K562 (cell line): ENCODE data around the gene FSCN2. TPM values are rescaled to one million over a fixed set of nuclear protein-coding genes. Genes with fewer than 3 reads are reported as not detected.

Experiments used
- ATAC-seq: fragments of 200-7000 bp; cut with Tn5 transposase; 3 replicates; pipeline ENCODE4 v1.9.1; 2020; ENCODE audit warnings: moderate library complexity
- BruUV-seq: library from RNA; stranded (reverse); fragments of 400-500 nt; replicated peaks from 2 replicates; lab custom pipeline; 2021; lab: Mats Ljungman, UMichigan
- CTCF ChIA-PET: fragments of 300-600 bp; formaldehyde crosslinking; extraction: SDS; loops from one replicate; lab custom pipeline; 2021; ENCODE audit warnings: low intra/inter-chr PET ratio; lab: Yijun Ruan, JAX
- POLR2A ChIA-PET: fragments of 300-600, 350-650 bp; sonication (Branson Sonifier 250); formaldehyde crosslinking; extraction: SDS; loops from one replicate; lab custom pipeline; 2021; ENCODE audit warnings: antibody characterized with exemption, inconsistent platforms; lab: Yijun Ruan, JAX
- DNase-seq, 4 experiments: peaks; one replicate each; pipeline versions ENCODE4 v3.0.0 to v3.0.0-alpha.2; 2011 to 2018; ENCODE audit warnings: low spot score in 3 of 4, mixed read lengths in 3 of 4; ENCODE audit errors: extremely low read depth in 1 of 4
- FAIRE-seq: peaks from 2 replicates; lab custom pipeline; 2011; peaks lifted over from hg19 to GRCh38; lab: Jason Lieb, UNC
- H2AFZ ChIP-seq: 2 replicates; pipeline ENCODE4 v1.6.0; 2011; ENCODE audit warnings: low read depth, low read length, control low read depth, inconsistent platforms
- H3K27ac ChIP-seq: fragments of 200-600 bp; 3 replicates; pipeline ENCODE4 v1.8.0; 2011; ENCODE audit warnings: low read depth, mild to moderate bottlenecking, control low read depth, inconsistent platforms, low read length, moderate library complexity, mixed read lengths; ENCODE audit errors: extremely low read depth
- H3K27me3 ChIP-seq, 2 experiments: fragments of 300-600 bp in 1 of 2; 2 replicates in 1 of 2; 3 replicates in 1 of 2; pipeline versions ENCODE4 v1.6.0 to v1.8.0; 2011; ENCODE audit warnings: inconsistent platforms in 2 of 2, low read length in 2 of 2, mild to moderate bottlenecking in 1 of 2, mixed read lengths in 1 of 2, moderate library complexity in 1 of 2; ENCODE audit not compliant: control insufficient read depth in 2 of 2, insufficient read depth in 2 of 2
- H3K36me3 ChIP-seq: fragments of 300-600 bp; 3 replicates; pipeline ENCODE4 v1.8.0; 2011; ENCODE audit warnings: mild to moderate bottlenecking, low read length, inconsistent platforms; ENCODE audit not compliant: control insufficient read depth, insufficient read depth
- H3K4me1 ChIP-seq, 2 experiments: fragments of 200-600 bp in 1 of 2; replicated peaks in 1 of 2; 2 replicates in 1 of 2; 3 replicates in 1 of 2; pipeline versions ENCODE4 v1.5.1 to v1.8.0; 2011; ENCODE audit warnings: inconsistent platforms in 2 of 2, low read length in 2 of 2, mild to moderate bottlenecking in 1 of 2, mixed read lengths in 1 of 2, moderate library complexity in 1 of 2; ENCODE audit not compliant: control insufficient read depth in 2 of 2, insufficient read depth in 2 of 2
- H3K4me2 ChIP-seq: 2 replicates; pipeline ENCODE4 v1.6.1; 2011; ENCODE audit warnings: low read length, control low read depth, inconsistent platforms, mixed read lengths; ENCODE audit not compliant: insufficient read depth
- H3K4me3 ChIP-seq: fragments of 200-600 bp; sonication (generic), shearing (Covaris generic); 2 replicates; pipeline ENCODE4 v1.5.1; 2016; ENCODE audit warnings: control low read depth, inconsistent platforms
- H3K79me2 ChIP-seq: fragments of 200-600 bp; 3 replicates; pipeline ENCODE4 v1.8.0; 2011; ENCODE audit warnings: low read length, inconsistent platforms; ENCODE audit not compliant: control insufficient read depth, insufficient read depth
- H3K9ac ChIP-seq, 2 experiments: 2 replicates each; pipeline versions ENCODE4 v1.6.0 to v1.6.1; 2011; ENCODE audit warnings: low read depth in 2 of 2, low read length in 2 of 2, control low read depth in 1 of 2, inconsistent platforms in 1 of 2, mild to moderate bottlenecking in 1 of 2, mixed read lengths in 1 of 2; ENCODE audit not compliant: insufficient read depth in 1 of 2
- H3K9me1 ChIP-seq: one replicate; pipeline ENCODE4 v1.6.0; 2011; ENCODE audit warnings: inconsistent platforms, mild to moderate bottlenecking, low read length, moderate library complexity; ENCODE audit not compliant: control insufficient read depth, insufficient read depth
- H3K9me3 ChIP-seq: replicated peaks from 2 replicates; pipeline ENCODE4 v1.5.1; 2011; ENCODE audit warnings: low read depth, low read length, inconsistent platforms; ENCODE audit not compliant: control insufficient read depth, insufficient read depth
- H4K20me1 ChIP-seq: replicated peaks from 2 replicates; pipeline ENCODE4 v1.6.1; 2011; ENCODE audit warnings: low read length, inconsistent platforms, mixed read lengths; ENCODE audit not compliant: control insufficient read depth, insufficient read depth
- BMI1 ChIP-seq: fragments of 150-350 bp; IDR thresholded peaks from 2 replicates; pipeline ENCODE4 v1.6.1; 2014; ENCODE audit warnings: low read length
- CCNT2 ChIP-seq: IDR thresholded peaks from 2 replicates; pipeline ENCODE4 v1.6.1; 2011; ENCODE audit warnings: borderline replicate concordance, low read depth, mild to moderate bottlenecking, moderate library complexity, mixed read lengths, low read length; ENCODE audit not compliant: insufficient read length; ENCODE audit errors: extremely low read depth
- CHD2 ChIP-seq: IDR thresholded peaks from 2 replicates; pipeline ENCODE4 v1.6.1; 2011; ENCODE audit warnings: low read depth, low read length
- HNRNPL ChIP-seq: fragments of 200-400 bp; formaldehyde crosslinking; IDR thresholded peaks from 2 replicates; pipeline ENCODE4 v1.6.1; 2017; ENCODE audit warnings: low read depth, mild to moderate bottlenecking, low read length
- POLR2A ChIP-seq: fragments of 450-650 bp; conservative IDR thresholded peaks from 2 replicates; pipeline ENCODE4 v1.6.1; 2016
- POLR2G ChIP-seq: fragments of 200-400 bp; formaldehyde crosslinking; IDR thresholded peaks from 2 replicates; pipeline ENCODE4 v1.6.1; 2017; ENCODE audit warnings: low read depth, mild to moderate bottlenecking, antibody characterized with exemption, low read length, moderate library complexity
- RBM34 ChIP-seq: fragments of 200-400 bp; formaldehyde crosslinking; IDR thresholded peaks from 2 replicates; pipeline ENCODE4 v1.6.1; 2018; ENCODE audit warnings: low read length, borderline replicate concordance; ENCODE audit not compliant: insufficient read depth
- TCF7 ChIP-seq: sonication (generic); IDR thresholded peaks from 2 replicates; pipeline ENCODE4 v1.6.1; 2016; ENCODE audit warnings: antibody characterized with exemption, borderline replicate concordance
- ZNF146 ChIP-seq: IDR thresholded peaks from one replicate; pipeline ENCODE4 v1.6.1; 2018; ENCODE audit warnings: missing compliant biosample characterization; ENCODE audit not compliant: unreplicated experiment
- ZSCAN32 ChIP-seq: fragments of 450-650 bp; formaldehyde crosslinking; IDR thresholded peaks from 2 replicates; pipeline ENCODE4 v1.4.0; 2020; ENCODE audit warnings: mild to moderate bottlenecking, moderate library complexity
- WGBS: fragments of 100-300 bp; shearing (Covaris generic); methylation state at CpG from one replicate; pipeline ENCODE4 v1.1.6; 2016; ENCODE audit warnings: low coverage, mixed read lengths; ENCODE audit not compliant: insufficient coverage; ENCODE audit errors: missing lambda C conversion rate; 5-methylcytosine and 5-hydroxymethylcytosine counted together
- in situ Hi-C: fragments of 300-500 bp; cut with MboI; formaldehyde crosslinking; loops from 4 replicates; pipeline ENCODE4 v1.15.0; 2018; ENCODE audit warnings: inconsistent platforms, mixed read lengths
- intact Hi-C: fragments of 100-400 bp; cut with micrococcal nuclease; formaldehyde crosslinking; loops from 2 replicates; pipeline ENCODE4 v1.14.2; 2022
- polyA plus RNA-seq, 8 experiments: library from polyadenylated mRNA; depleted of rRNA in 4 of 8; stranded (reverse) in 5 of 8; unstranded in 3 of 8; fragments of >200 nt; fragmentation: Nextera tagmentation in 2 of 8; fragmentation: Illumina TruSeq in 1 of 8; extraction: Ambion mirVana in 2 of 8; extraction: Trizol in 1 of 8; gene quantifications; 2 replicates each; pipeline versions ENCODE4 v1.2.1 to v1.2.3, GENCODE V29; 2011 to 2014; ENCODE audit warnings: inconsistent platforms in 1 of 8, missing spikeins in 1 of 8
- total RNA-seq, 7 experiments: library from RNA; depleted of rRNA in 6 of 7; stranded (reverse); fragments of >200 nt in 6 of 7; fragmentation: Illumina TruSeq in 2 of 7; extraction: Trizol in 2 of 7; gene quantifications; 2 replicates each; pipeline versions ENCODE4 v1.2.1 to v1.2.3, GENCODE V29; 2011 to 2021; ENCODE audit warnings: low replicate concordance in 1 of 7
- TF ChIP-seq, protein P1 (sequence below), 2 experiments: IDR thresholded peaks; 2 replicates each; pipeline ENCODE4 v1.6.1; 2011; ENCODE audit warnings: borderline replicate concordance in 1 of 2, control low read depth in 1 of 2, low read depth in 1 of 2, low read length in 1 of 2, mild to moderate bottlenecking in 1 of 2, mixed read lengths in 1 of 2, moderate library complexity in 1 of 2; ENCODE audit not compliant: insufficient read depth in 1 of 2, insufficient read length in 1 of 2, poor library complexity in 1 of 2, severe bottlenecking in 1 of 2; ENCODE audit errors: extremely low read depth in 1 of 2
- TF ChIP-seq, protein P2 (sequence below): sonication (generic); formaldehyde crosslinking; IDR thresholded peaks from 2 replicates; pipeline ENCODE4 v1.8.0; 2022; ENCODE audit warnings: missing genetic modification reagents, mild to moderate bottlenecking, moderate library complexity, borderline replicate concordance
- TF ChIP-seq, protein P3 (sequence below): sonication (generic); formaldehyde crosslinking; IDR thresholded peaks from 2 replicates; pipeline ENCODE4 v1.8.0; 2023; ENCODE audit warnings: mild to moderate bottlenecking, missing genetic modification reagents
- TF ChIP-seq, protein P4 (sequence below): fragments of 450-650 bp; IDR thresholded peaks from 2 replicates; pipeline ENCODE4 v1.6.1; 2016; ENCODE audit warnings: missing biosample characterization, missing genetic modification characterization

FSCN2 gene
- total and polyA plus RNA-seq, 9 of the 15 experiments (the other 6 are each of a cell fraction or from before 2014, with no cell fraction given) = 0.08 TPM; not detected in 8

DNA sequence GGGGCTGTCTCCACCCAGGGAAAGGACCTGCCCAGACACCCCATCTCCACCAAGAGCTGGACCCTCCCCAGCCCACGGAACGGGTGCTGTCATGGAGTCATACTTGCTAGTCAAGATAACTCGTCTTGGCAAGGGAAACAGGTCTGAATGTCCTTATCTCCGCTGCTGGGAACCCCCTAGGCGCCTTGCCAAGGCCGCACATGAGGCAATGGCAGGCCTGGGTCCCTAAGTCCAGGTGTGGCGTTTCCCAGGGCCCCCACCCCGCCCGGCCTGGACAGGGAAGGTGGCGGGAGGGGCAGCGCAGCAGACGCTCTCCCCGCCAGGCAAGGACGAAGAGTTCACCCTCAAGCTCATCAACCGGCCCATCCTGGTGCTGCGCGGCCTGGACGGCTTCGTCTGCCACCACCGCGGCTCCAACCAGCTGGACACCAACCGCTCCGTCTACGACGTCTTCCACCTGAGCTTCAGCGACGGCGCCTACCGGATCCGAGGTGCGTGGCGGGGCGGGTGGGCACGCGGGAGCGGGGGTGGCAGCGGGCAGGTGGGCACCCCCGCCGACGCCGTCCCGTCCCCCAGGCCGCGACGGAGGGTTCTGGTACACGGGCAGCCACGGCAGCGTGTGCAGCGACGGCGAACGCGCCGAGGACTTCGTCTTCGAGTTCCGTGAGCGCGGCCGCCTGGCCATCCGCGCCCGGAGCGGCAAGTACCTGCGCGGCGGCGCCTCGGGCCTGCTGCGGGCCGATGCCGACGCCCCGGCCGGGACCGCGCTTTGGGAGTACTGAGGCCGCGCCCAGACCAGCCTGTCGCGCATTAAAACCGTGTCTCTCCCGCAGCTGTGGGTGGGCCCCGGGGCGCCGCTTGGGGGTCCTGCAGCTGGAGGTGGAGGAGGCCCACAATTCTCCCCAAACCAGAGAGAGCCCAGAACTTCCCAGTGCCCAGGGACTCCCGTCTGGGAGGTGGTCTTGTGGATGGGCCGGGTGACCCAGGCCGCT lies 8.4 kb downstream of the FSCN2 start:
- CTCF ChIA-PET = interaction anchor here (0.9 to 1.9 kb wide), 2 partner anchors 281 to 283 kb away, joined by 3 to 11 read pairs; no protein-coding TSS in a partner anchor
- peak; percentile 42 for TF ChIP-seq POLR2A
- TF ChIP-seq, protein P1, sequence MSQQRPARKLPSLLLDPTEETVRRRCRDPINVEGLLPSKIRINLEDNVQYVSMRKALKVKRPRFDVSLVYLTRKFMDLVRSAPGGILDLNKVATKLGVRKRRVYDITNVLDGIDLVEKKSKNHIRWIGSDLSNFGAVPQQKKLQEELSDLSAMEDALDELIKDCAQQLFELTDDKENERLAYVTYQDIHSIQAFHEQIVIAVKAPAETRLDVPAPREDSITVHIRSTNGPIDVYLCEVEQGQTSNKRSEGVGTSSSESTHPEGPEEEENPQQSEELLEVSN (IDR thresholded peaks at IDR 0.05; ENCODE audit: borderline replicate concordance in 1 of 2, extremely low read depth in 1 of 2, insufficient read depth in 1 of 2, insufficient read length in 1 of 2, low read depth in 1 of 2, low read length in 1 of 2, poor library complexity in 1 of 2, severe bottlenecking in 1 of 2) = peak in 1 of 2 experiments; percentile 67
- 0 out of 2 replicates have a peak, but pooled peaks have one; percentile 12 for TF ChIP-seq CHD2
- TF ChIP-seq, protein P2, sequence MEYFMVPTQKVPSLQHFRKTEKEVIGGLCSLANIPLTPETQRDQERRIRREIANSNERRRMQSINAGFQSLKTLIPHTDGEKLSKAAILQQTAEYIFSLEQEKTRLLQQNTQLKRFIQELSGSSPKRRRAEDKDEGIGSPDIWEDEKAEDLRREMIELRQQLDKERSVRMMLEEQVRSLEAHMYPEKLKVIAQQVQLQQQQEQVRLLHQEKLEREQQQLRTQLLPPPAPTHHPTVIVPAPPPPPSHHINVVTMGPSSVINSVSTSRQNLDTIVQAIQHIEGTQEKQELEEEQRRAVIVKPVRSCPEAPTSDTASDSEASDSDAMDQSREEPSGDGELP (CRISPR knock-in tag) = peak; percentile 43; the same call in 1 of the 2 replicates
- TF ChIP-seq, protein P3, sequence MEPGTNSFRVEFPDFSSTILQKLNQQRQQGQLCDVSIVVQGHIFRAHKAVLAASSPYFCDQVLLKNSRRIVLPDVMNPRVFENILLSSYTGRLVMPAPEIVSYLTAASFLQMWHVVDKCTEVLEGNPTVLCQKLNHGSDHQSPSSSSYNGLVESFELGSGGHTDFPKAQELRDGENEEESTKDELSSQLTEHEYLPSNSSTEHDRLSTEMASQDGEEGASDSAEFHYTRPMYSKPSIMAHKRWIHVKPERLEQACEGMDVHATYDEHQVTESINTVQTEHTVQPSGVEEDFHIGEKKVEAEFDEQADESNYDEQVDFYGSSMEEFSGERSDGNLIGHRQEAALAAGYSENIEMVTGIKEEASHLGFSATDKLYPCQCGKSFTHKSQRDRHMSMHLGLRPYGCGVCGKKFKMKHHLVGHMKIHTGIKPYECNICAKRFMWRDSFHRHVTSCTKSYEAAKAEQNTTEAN = no peak
- TF ChIP-seq, protein P4, sequence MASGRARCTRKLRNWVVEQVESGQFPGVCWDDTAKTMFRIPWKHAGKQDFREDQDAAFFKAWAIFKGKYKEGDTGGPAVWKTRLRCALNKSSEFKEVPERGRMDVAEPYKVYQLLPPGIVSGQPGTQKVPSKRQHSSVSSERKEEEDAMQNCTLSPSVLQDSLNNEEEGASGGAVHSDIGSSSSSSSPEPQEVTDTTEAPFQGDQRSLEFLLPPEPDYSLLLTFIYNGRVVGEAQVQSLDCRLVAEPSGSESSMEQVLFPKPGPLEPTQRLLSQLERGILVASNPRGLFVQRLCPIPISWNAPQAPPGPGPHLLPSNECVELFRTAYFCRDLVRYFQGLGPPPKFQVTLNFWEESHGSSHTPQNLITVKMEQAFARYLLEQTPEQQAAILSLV (tag) = no peak
- TF ChIP-seq CCNT2 = no peak
- peak; percentile 49; the same call in 1 of the 2 replicates for TF ChIP-seq HNRNPL
- TF ChIP-seq POLR2G = peak; percentile 76
- TF ChIP-seq TCF7 = no peak
- no peak for TF ChIP-seq RBM34
- no peak for TF ChIP-seq BMI1
- TF ChIP-seq ZNF146 = no peak
- no peak for TF ChIP-seq ZSCAN32 (CRISPR knock-in tag)

More for the DNA sequence above, 8.4 kb downstream of the FSCN2 start:
- Histone ChIP-seq H3K4me1 (peaks cover 0 to 63% of the 10 kb centered on the region in 2 experiments; a peak in 2 of 5 replicates), H3K9ac (peak overlapping the region in 1 of 2 experiments; percentile 5; a peak in 1 of 4 replicates), H3K9me3 (no peaks in the 10 kb centered on the region), H3K36me3 (peaks cover 26% of the 10 kb centered on the region; the same call in 1 of the 3 replicates), H2AFZ (no peak overlapping the region), H3K4me3 (no peak overlapping the region), H4K20me1 (peaks cover 13% of the 10 kb centered on the region; the same call in 1 of the 2 replicates), H3K27me3 (no peaks in the 10 kb centered on the region), H3K79me2 (no peaks in the 10 kb centered on the region), H3K9me1 (peaks cover 4% of the 10 kb centered on the region), H3K4me2 (no peak overlapping the region), H3K27ac (no peak overlapping the region)
- WGBS = 48% methylated on average over 60 of the region's 89 CpGs
- in situ Hi-C loops = no loop called here
- ATAC-seq (peak; percentile 9; the same call in 1 of the 3 replicates), FAIRE-seq (peak; percentile 23), DNase-seq (peak in 1 of 4 experiments; percentile 42)
- BruUV-seq = no TSS peak
- intact Hi-C loops = no loop called here
- POLR2A ChIA-PET = interaction anchor here (1.0 to 4.0 kb wide), 5 partner anchors 14 to 52 kb away, joined by 3 to 26 read pairs (median 3); partner anchors contain the start of gene FAAP100
